GM19043 (cell line): ENCODE measurements around the gene SPPL3.

Experiments
- ATAC-seq: cut with Tn5 transposase; IDR thresholded peaks from one replicate; pipeline ENCODE4 v1.9.1; 2021; ENCODE audit warnings: low read depth; ENCODE audit not compliant: unreplicated experiment

Gene SPPL3

GRCh38 chr12:120822832-120823503 lies 81.2 kb downstream of the SPPL3 start:
- ATAC-seq: no peak

GRCh38 chr12:120821878-120822277 lies 82.3 kb downstream of the SPPL3 start:
- no peak for ATAC-seq

GRCh38 chr12:120820884-120821510 lies 83.2 kb downstream of the SPPL3 start:
- no peak for ATAC-seq

GRCh38 chr12:120818416-120818815 lies 85.7 kb downstream of the SPPL3 start:
- no peak for ATAC-seq

- no peak for ATAC-seq
These were observed 86.4 kb downstream of the SPPL3 start for GRCh38 chr12:120817559-120818330.

GRCh38 chr12:120816363-120816762 lies 87.8 kb downstream of the SPPL3 start:
- ATAC-seq: no peak

- ATAC-seq: no peak
These were observed 89.2 kb downstream of the SPPL3 start for GRCh38 chr12:120814903-120815429.

- no peak for ATAC-seq
These were observed 89.8 kb downstream of the SPPL3 start for GRCh38 chr12:120814203-120814902.

- no peak for ATAC-seq
These were observed 90.5 kb downstream of the SPPL3 start for GRCh38 chr12:120813588-120814153.

GRCh38 chr12:120810021-120810420 lies 94.1 kb downstream of the SPPL3 start:
- ATAC-seq: no peak

GRCh38 chr12:120804428-120804827 lies 99.7 kb downstream of the SPPL3 start:
- no peak for ATAC-seq

- no peak for ATAC-seq
These were observed 103.0 kb downstream of the SPPL3 start for GRCh38 chr12:120801146-120801545.

GRCh38 chr12:120800665-120801064 lies 103.5 kb downstream of the SPPL3 start:
- no peak for ATAC-seq

- no peak for ATAC-seq
These were observed 104.7 kb downstream of the SPPL3 start for GRCh38 chr12:120799243-120800045.

- ATAC-seq: no peak
These were observed 105.5 kb downstream of the SPPL3 start for GRCh38 chr12:120798696-120799095.

GRCh38 chr12:120797677-120798642 lies 106.2 kb downstream of the SPPL3 start:
- ATAC-seq: peak; percentile 45

GRCh38 chr12:120795441-120796178 lies 108.5 kb downstream of the SPPL3 start:
- ATAC-seq: no peak

GRCh38 chr12:120793357-120793756 lies 110.8 kb downstream of the SPPL3 start:
- no peak for ATAC-seq
